Measurements from ENCODE around the gene PPFIA2.

Gene PPFIA2

DNA sequence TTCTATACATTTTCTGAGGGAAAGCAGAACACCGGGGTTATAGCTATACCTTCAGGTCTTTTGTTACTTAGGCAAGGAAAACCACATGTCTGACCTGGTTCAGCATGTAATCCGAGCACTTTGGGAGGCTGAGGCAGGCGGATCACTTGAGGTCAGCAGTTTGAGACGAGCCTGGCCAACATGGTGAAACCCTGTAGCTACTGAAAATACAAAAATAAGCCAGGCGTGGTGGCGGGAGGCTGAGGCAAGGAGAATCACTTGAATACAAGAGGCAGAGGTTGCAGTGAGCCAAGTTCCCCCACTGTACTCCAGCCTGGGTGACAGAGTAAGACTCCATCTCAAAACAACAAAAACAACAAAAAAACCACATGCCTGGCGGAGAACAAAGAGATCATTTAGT lies 503.7 kb downstream of the PPFIA2 start:
- in situ Hi-C loops (cut with MboI; ENCODE audit: low pct_unique_long_range_greater_than_20kb, low sequenced_read_pairs, unreplicated experiment) = no loop called here
- DNase-seq (ENCODE audit: low spot score) = no peak
- TF ChIP-seq, protein P1, sequence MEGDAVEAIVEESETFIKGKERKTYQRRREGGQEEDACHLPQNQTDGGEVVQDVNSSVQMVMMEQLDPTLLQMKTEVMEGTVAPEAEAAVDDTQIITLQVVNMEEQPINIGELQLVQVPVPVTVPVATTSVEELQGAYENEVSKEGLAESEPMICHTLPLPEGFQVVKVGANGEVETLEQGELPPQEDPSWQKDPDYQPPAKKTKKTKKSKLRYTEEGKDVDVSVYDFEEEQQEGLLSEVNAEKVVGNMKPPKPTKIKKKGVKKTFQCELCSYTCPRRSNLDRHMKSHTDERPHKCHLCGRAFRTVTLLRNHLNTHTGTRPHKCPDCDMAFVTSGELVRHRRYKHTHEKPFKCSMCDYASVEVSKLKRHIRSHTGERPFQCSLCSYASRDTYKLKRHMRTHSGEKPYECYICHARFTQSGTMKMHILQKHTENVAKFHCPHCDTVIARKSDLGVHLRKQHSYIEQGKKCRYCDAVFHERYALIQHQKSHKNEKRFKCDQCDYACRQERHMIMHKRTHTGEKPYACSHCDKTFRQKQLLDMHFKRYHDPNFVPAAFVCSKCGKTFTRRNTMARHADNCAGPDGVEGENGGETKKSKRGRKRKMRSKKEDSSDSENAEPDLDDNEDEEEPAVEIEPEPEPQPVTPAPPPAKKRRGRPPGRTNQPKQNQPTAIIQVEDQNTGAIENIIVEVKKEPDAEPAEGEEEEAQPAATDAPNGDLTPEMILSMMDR (IDR thresholded peaks at IDR 0.05; ENCODE audit: extremely low read depth, insufficient read depth, missing control alignments) = no peak

DNA sequence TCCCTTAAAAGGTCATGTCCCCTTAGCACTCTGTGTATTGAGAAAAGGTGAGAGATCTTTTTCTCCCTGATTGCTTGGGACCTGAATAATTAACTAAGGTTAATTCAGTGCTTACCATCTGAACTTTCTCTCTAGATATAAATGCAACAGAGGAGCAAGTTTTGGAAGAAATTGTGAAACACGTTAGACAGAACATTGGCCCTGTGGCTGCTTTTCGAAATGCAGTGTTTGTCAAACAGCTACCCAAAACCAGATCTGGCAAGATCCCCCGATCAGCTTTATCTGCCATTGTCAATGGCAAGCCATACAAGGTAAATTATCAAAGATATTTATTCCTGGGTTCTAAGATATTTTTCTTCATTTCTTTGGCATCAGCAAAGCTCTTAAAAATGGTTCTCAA lies 505.8 kb downstream of the PPFIA2 start:
- no peak for DNase-seq (ENCODE audit: low spot score)
- TF ChIP-seq, protein P1 (IDR thresholded peaks at IDR 0.05; ENCODE audit: extremely low read depth, insufficient read depth, missing control alignments) = no peak
- in situ Hi-C loops (cut with MboI; ENCODE audit: low pct_unique_long_range_greater_than_20kb, low sequenced_read_pairs, unreplicated experiment) = no loop called here

DNA sequence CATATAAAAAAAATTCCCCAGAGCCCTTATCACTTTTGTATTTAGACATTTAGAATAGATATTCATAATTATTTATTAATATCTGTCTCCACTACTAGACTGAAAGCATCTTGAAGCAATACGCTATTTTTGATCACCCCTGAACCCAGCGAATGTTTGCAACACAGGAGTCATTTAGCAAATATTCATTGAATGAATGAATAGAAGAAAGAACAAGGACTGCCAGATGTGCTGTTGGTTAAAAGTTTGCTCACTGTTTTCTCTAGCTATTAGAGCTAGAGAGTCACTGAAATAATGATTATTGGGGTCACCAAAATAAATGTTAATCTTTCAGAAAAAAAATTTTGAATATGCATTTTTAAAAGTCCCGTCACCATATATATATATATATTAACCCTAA lies 506.9 kb downstream of the PPFIA2 start:
- TF ChIP-seq, protein P1 (IDR thresholded peaks at IDR 0.05; ENCODE audit: extremely low read depth, insufficient read depth, missing control alignments) = no peak
- DNase-seq (ENCODE audit: low spot score) = no peak
- in situ Hi-C loops (cut with MboI; ENCODE audit: low pct_unique_long_range_greater_than_20kb, low sequenced_read_pairs, unreplicated experiment) = no loop called here

DNA sequence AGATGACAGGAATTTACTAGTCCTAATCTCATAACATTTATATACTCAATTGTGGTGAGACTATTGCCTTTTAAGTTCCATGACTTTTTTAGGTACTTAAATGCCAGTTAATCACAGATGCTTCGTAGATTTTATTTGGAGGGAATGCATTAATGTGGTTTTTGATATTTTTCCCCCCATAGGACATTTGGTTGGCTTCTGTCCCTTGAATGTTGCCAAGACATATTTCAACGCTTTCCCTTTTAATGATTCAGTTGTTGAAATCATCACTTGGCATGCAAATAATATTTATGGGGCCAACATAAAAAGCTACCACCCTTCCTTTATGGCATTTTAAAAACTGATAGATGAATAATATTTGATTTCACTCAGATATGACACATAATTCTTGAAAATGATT lies 509.2 kb downstream of the PPFIA2 start:
- TF ChIP-seq, protein P1 (IDR thresholded peaks at IDR 0.05; ENCODE audit: extremely low read depth, insufficient read depth, missing control alignments) = no peak
- in situ Hi-C loops (cut with MboI; ENCODE audit: low pct_unique_long_range_greater_than_20kb, low sequenced_read_pairs, unreplicated experiment) = no loop called here
- no peak for DNase-seq (ENCODE audit: low spot score)

DNA sequence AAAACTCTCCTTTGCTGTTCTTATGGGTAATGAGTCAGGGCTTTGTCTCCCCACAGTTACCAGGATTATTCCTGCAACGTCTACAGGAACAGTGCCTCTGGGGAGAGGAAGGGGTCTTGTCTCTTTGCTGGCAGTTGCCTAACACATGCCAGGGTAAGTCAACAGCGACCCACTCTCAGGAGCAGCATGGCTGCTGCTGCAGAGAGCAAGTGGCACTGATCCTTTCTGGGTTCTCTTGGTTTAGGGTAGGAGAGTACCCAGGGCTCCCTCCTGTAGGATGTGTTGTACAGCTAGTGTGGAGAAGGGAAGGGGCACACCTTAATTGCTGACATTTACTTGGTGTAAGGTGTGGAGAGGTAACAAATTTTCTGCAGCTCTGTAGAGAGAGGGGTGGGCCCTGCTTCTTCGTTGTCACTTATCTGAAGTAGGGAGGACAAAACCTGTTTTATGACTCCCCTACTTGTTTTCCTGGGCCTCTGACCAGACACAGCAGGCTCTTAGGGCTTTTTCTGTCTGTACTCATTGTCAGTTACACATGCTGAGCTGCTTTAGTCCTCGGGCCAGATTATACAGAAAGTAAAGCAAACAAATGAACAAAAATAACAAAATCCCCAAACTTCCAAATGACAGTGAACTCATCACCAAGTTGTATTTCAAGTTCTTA lies 513.1 kb downstream of the PPFIA2 start:
- TF ChIP-seq, protein P1 (IDR thresholded peaks at IDR 0.05; ENCODE audit: extremely low read depth, insufficient read depth, missing control alignments) = no peak
- in situ Hi-C loops (cut with MboI; ENCODE audit: low pct_unique_long_range_greater_than_20kb, low sequenced_read_pairs, unreplicated experiment) = no loop called here
- DNase-seq (ENCODE audit: low spot score) = no peak

DNA sequence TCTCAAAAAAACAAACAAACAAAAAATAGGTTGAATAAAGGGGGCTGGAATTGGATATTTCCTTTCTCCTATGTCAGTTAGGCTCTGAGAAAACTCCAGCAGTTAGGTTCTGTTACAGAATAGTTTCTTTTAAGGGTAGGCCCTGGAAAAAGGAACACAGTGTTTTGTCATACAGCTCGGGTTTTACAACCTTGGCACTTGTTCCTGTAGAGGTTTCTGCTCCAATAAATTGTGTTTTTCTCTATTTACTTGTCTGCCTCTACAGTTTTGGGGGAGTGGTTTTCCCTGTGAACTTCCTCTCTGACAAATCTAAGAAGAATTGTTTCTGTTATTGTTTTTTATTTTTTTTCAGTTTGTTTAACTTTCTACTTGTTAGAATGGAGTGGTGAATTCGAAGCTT lies 513.7 kb downstream of the PPFIA2 start:
- DNase-seq (ENCODE audit: low spot score) = no peak
- TF ChIP-seq, protein P1 (IDR thresholded peaks at IDR 0.05; ENCODE audit: extremely low read depth, insufficient read depth, missing control alignments) = no peak
- in situ Hi-C loops (cut with MboI; ENCODE audit: low pct_unique_long_range_greater_than_20kb, low sequenced_read_pairs, unreplicated experiment) = no loop called here
